Prostate gland (tissue), 2 donors: ENCODE measurements around the gene SCIN.
"Not testable (repeated sequence)": the region's sequence is repeated elsewhere in the genome, so short reads cannot be mapped to it uniquely, and the experiment has no call there.

Source experiments
- CTCF ChIP-seq, 4 experiments: fragments of 200-600 bp in 2 of 4; fragments of 450-650 bp in 2 of 4; sonication (generic) in 2 of 4; IDR thresholded peaks; 1 replicate in 3 of 4; 2 replicates in 1 of 4; pipeline ENCODE4 v1.5.1; 2016 to 2019; ENCODE audit warnings: antibody characterized with exemption in 4 of 4, mild to moderate bottlenecking in 2 of 4, moderate library complexity in 2 of 4
- POLR2A ChIP-seq: fragments of 450-650 bp; IDR thresholded peaks from one replicate; pipeline ENCODE4 v1.6.1; 2016; ENCODE audit warnings: antibody characterized with exemption, mild to moderate bottlenecking
- POLR2AphosphoS5 ChIP-seq: sonication (generic); formaldehyde crosslinking; IDR thresholded peaks from one replicate; pipeline ENCODE4 v1.6.1; 2017; ENCODE audit warnings: antibody characterized with exemption

DNA sequence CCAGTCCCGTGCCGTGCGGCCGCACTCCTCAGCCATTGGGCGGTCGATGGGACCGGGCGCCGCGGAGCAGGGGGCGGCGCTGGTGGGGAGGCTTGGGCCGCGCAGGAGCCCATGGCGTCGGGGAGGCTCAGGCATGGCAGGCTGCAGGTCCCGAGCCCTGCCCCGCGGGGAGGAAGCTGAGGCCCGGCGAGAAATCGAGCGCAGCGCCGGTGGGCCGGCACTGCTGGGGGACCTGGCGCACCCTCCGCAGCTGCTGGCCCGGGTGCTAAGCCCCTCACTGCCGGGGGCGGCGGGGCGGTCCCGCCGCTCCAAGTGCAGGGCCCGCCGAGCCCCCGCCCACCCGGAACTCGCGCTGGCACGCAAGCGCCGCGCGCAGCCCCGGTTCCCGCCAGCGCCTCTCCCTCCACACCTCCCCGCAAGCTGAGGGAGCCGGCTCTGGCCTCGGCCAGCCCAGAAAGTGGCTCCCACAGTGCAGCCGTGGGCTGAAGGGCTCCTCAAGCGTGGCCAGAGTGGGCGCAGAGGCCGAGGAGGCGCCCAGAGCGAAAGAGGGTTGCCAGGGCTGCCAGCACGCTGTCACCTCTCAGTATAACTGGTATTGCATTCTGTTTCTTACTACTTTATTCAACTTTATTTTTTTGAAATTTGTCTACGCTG is 14.3 kb upstream of the SCIN start:
- TF ChIP-seq CTCF (IDR thresholded peaks at IDR 0.05); POLR2A; POLR2AphosphoS5: not testable (repeated sequence)
